ENCODE results near the gene SMAD6.

SMAD6 gene

DNA sequence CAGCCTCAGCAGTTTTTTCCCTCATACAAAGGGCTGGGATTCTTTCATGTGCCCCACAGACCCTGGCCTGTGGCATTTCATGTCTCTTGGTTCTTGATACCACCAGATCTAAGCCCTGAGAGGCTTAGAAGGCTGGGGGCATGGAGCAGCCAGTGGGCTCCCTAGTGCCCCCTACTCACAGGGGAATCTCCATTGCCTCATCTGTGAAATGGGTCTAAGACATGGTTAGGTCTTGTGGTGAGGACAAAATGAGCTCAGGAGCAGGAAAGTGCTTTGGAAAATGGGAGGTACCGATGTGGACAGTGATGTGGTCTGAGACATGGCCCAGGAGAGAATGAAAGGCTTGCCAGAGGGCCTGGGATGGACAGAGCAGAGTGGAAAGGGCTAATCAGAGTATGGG, 94.3 kb downstream of the SMAD6 start:
- no peak for DNase-seq (ENCODE audit: low read depth in 2 of 2)

- DNase-seq (ENCODE audit: low read depth in 2 of 2): no peak
Observed at GRCh38 chr15:66797921-66798320, 95.9 kb downstream of the SMAD6 start.

DNA sequence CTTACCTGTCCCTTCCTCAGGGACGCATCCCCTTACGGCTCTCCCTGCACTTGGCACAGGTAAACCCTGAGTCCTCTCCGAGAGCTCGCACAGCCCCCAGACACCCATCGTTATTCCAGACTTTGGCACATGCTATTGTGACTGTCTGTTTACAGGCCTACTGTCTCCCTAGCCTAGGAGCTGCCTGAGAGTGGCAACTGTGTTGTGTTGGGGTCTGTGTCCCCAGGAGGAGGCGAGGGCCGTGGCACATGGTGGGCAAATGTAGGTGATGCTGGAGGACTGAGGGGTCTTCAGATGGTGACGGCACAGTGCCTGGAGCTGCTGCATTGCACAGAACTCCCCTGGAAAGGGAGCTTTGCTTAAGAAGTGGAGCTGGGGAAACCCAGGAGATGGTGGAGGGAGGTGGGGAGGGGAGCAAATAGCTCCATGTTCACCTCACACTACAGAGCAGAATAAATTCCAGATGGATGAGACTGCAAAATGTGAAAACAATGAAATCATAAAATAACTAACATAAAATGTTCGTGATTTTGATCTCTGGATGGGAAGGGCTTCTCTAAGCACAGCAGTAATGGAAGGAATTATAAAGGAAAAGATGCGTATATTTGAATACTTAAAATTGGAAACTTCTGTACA, 96.5 kb downstream of the SMAD6 start:
- DNase-seq (ENCODE audit: low read depth in 2 of 2): no peak

GRCh38 chr15:66799242-66799641, 97.2 kb downstream of the SMAD6 start:
- DNase-seq (ENCODE audit: low read depth in 2 of 2): no peak

DNA sequence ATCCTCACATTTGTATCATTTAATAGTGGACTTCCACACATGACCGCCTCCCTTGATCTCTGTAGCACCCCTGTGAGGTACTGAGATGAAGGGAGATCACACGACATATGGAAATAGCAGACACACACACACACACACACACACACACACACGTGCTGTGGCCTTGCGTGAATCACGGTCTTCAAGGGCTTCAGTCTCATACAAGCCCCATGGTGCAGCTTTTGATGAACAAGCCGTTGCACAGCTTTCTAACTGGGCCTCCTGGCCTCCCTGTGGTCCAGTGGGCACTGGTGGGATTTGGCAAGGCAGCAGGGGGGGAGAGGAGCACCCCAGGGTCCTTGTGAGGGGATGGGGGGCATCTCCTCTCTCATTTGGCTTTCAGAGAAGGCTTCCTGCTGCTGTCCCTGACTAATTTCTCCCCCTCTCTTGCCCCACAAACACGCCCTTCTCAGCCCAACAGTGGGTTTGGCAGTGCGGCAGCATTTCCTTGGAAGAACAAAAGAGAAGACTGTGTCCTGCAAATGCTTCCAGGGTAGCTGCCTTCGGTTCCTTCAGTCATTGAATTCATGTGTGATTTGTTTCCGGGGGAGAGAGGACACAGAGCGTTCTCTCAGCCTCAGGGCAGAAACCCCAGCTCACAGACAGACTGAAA, 98.7 kb downstream of the SMAD6 start:
- no peak for DNase-seq (ENCODE audit: low read depth in 2 of 2)

- no peak for DNase-seq (ENCODE audit: low read depth in 2 of 2)
Observed at GRCh38 chr15:66801266-66801665, 99.2 kb downstream of the SMAD6 start.

DNA sequence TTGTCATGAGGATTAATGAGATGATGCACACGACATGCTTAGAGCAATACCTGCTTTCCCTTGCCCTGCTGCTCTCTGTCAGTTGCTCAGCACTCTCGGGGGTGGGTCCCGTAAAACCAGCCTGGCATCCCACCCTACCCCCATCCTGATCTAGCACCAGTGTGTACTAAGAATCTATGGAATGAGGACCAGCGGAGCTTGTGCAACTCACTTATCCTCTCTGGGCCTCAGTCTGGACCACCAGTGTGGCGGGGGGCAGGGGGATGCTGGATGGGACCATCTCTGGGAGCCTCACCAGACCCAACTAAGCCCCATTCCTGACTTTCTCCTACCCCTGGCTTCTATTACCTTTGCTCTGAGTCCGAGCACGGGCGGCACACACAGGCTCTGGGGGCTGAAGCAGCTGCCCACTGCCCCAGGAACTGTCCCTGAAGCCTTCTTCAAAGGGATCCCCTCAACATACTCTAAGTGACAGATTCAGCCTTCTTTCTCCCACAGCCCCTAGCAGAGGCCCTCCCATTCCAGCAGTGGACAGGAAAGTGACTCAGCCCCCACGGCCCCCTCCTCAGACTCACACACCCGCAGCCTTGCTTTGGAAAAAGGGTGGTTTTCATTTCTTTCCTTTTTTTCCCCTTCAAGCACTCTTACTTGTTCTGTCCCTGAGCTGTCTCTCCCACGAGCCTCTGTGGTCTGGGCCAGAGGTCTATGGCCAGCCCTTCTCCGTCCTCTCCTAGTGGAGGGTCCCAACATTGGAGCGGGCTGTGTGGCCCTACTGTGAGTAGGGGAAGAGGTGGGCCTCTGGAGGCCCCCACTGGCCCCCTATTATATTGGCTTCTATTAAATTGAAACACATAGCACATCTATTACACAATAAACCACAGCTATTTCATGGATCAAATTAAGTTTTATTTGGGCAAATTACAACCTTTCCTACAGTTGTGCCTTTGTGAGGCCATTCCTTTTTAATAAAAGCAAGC, 100.3 kb downstream of the SMAD6 start:
- no peak for DNase-seq (ENCODE audit: low read depth in 2 of 2)

DNA sequence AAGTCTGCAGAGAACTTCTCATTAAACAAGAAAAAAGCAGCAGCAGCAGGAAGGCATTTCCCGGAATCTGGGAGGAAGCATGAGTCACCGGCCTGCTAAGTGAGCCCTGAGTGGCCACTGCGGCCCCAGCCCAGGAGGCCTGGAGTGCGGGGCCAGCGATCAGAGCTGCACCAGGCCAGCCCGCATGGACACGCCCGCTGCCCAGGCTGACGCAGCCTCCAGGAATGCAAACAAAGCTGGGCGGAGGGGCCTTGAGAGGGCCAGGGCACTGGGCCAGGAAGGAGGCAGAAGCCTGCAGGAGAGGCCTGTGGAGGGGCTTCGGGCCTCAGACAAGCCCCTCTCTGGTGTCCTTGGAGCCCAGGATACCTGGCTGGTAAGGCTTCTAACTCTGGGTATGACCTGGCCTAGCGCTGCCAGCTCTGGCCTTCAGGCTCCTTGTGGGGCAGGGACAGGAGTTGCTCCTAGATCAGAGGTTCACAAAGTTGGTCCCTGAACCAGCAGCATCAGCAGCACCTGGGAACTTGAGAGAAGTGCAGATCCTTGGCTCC, 101.2 kb downstream of the SMAD6 start:
- no peak for DNase-seq (ENCODE audit: low read depth in 2 of 2)

GRCh38 chr15:66803749-66804148, 101.7 kb downstream of the SMAD6 start:
- no peak for DNase-seq (ENCODE audit: low read depth in 2 of 2)

GRCh38 chr15:66805202-66805885, 103.3 kb downstream of the SMAD6 start:
- no peak for DNase-seq (ENCODE audit: low read depth in 2 of 2)

DNA sequence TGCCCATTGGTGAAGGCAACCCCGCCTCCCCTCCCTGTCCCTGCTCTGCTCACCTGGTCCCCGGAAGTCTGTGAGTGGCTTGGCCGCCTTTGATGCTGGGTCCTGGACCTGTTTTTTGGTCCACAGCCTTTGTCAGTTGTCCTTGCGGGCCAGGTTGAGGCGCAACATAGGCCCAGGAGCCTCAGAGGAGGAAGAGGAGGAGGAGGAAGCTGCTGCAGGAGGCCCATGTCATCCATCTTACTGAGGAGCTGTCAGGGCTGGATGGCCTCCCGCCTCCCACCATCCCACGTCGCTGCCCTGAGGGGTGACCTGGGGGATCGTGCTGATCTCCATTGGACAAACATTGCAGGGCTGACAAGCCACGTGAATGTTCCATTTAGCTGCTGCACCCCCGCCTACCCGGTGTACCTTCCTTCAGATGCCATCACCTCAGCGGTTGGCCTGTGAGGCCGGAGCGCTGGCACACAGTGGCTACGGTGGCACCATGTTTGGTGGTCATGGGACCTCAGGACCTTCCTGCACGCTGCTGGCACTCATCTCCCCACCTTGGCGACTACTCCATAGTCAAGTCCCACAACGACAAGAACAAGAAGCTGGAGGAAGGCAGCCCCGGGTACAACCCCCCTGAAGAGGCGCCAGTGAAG, 106.3 kb downstream of the SMAD6 start:
- DNase-seq (ENCODE audit: low read depth in 2 of 2): no peak

DNA sequence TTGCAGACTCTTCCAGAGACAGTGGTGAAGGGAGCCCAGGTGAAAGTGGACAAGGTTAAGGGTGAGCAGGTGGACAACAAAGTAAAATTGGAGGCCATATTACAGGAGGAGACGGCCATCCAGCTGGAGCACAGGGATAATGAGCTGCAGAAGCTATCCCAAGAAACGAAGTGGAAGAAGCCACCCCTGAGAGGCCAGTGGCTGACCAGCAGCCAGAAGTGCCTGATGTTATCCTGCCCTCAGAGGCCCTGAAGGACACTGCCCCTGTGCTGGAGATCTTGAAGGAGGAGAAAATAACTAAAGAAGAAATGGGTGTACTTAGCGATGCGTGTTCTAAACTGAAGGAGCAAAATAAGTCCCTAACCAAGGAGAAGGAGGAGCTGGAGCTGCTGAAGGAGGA, 107.6 kb downstream of the SMAD6 start:
- no peak for DNase-seq (ENCODE audit: low read depth in 2 of 2)

GRCh38 chr15:66815318-66815717, 113.3 kb downstream of the SMAD6 start:
- no peak for DNase-seq (ENCODE audit: low read depth in 2 of 2)

DNA sequence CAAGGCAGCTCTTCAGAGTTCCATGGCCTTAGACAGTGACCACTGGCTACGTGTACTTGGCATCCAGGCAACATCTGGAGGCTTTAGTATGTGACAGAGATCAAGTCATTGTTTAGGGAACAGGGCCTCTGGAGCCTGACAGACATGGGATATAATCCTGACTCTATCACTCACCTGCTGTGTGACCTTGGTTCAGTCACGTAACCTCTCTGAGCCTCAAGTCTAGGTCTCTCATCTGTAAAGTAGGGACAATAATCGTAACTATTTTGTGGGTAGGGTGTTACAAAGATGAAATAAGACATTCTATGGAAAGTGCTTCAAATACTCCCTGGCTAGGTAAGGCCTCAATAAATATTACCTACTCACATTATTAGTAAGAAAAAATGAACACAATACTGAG, 114.2 kb downstream of the SMAD6 start:
- no peak for DNase-seq (ENCODE audit: low read depth in 2 of 2)

DNA sequence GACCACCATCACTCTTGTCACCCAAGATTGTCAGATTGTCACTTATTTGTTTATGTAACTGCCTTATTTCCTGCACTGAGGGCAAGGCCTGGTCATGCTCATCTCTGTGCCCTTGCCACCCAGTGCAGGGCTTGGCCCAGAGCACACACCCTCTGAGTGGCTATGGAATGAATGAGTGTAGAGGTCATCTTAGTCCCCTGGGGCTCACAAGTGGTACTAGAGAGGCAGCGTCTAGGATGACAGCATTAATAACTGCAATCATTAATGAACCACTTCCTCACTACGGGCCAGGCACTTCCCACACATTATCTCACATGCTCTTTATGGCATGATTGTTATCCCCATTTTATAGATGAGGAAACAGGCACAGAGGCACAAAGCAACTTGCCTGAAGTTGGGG, 117.0 kb downstream of the SMAD6 start:
- DNase-seq (ENCODE audit: low read depth in 2 of 2): no peak

- DNase-seq (ENCODE audit: low read depth in 2 of 2): no peak
Observed at GRCh38 chr15:66820481-66821176, 118.6 kb downstream of the SMAD6 start.

GRCh38 chr15:66821307-66821706, 119.3 kb downstream of the SMAD6 start:
- DNase-seq (ENCODE audit: low read depth in 2 of 2): no peak

DNA sequence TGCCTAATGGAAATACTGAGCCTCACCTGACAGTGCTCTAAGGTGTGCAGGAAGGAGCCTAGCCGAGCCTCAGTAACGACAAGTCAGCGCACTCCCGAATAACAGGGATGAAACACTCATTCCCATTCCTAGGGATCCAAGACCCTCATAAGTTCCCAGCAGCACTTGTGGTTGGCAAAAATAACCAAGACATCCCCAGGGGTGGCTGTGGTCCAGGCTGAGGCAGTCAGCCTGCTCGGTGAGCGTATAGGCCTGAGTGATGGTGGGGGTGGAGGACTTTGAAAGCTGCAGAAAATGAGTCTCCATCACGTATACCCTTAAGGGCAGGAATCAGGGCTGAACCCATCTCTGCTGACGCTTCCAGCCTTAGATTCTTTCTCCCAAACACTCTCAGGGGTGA, 120.1 kb downstream of the SMAD6 start:
- no peak for DNase-seq (ENCODE audit: low read depth in 2 of 2)

DNA sequence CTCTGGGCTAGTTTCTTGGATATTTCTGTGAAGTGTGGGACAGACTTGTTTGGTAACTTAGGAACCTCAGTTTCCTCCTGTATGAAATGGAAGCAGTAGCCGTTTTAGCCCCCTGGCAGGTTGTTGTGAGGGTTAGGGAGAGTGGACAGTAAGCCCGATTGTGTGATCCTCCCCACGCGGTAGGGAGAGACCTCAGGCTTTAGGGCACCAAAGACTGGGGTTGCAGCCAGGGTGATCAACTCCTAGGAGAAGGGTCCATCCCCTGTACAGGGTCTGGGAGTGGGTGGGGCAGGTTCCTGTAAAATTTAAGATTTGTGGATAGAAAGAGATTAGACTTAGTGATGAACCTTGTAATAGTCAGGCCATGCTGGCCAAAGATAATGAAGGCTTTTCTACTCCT, 120.5 kb downstream of the SMAD6 start:
- DNase-seq (ENCODE audit: low read depth in 2 of 2): no peak

DNA sequence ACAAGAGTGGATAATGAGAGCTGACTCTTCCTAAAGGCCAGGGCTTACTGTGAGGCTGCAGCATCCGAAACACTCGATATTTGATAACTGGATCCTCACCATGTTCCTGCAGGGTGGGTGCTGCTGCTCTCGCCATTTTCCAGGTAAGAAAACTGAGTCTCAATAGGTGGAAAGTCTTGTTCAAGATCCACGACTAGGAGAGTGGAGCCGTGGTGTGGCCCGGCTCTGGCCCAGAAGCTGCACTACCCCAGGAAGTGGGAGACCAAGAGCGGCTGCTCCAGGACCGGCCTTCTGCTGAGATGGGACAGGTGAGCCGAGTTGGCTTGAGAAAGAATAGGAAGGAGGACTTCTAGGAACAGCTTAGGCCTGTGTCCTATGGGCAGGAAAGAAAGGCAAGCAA, 121.6 kb downstream of the SMAD6 start:
- DNase-seq (ENCODE audit: low read depth in 2 of 2): no peak

- no peak for DNase-seq (ENCODE audit: low read depth in 2 of 2)
Observed at GRCh38 chr15:66824424-66824823, 122.4 kb downstream of the SMAD6 start.
